Subcutaneous abdominal adipose tissue (tissue), 5 donors: ENCODE data around the gene TCF12.

Source experiments
- H3K27ac ChIP-seq: one replicate; pipeline ENCODE4 v1.7.0; 2013; ENCODE audit warnings: low read depth, mild to moderate bottlenecking, inconsistent platforms, low read length, moderate library complexity
- H3K27me3 ChIP-seq, 5 donors: one replicate each; pipeline ENCODE4 v1.7.0; 2013; ENCODE audit warnings: low read length in 5 of 5, inconsistent platforms in 1 of 5; ENCODE audit not compliant: control insufficient read depth in 5 of 5, insufficient read depth in 4 of 5
- H3K36me3 ChIP-seq, 5 donors: one replicate each; pipeline ENCODE4 v1.7.0; 2013; ENCODE audit warnings: low read length in 5 of 5; ENCODE audit not compliant: control insufficient read depth in 5 of 5, insufficient read depth in 5 of 5
- H3K4me1 ChIP-seq, 5 donors: one replicate each; pipeline ENCODE4 v1.7.0; 2013; ENCODE audit warnings: low read length in 5 of 5, mild to moderate bottlenecking in 3 of 5, moderate library complexity in 1 of 5; ENCODE audit not compliant: control insufficient read depth in 5 of 5, insufficient read depth in 5 of 5
- H3K4me3 ChIP-seq, 5 donors: one replicate each; pipeline ENCODE4 v1.7.0; 2013; ENCODE audit warnings: low read length in 5 of 5, low read depth in 1 of 5
- H3K9ac ChIP-seq, 5 donors: one replicate each; pipeline ENCODE4 v1.7.0; 2013; ENCODE audit warnings: low read length in 5 of 5, mild to moderate bottlenecking in 4 of 5, moderate library complexity in 3 of 5
- H3K9me3 ChIP-seq, 5 donors: one replicate each; pipeline ENCODE4 v1.7.0; 2013; ENCODE audit warnings: low read length in 5 of 5; ENCODE audit not compliant: control insufficient read depth in 5 of 5
- donor health status: healthy.
- donor health status: healthy.
- donor health status: healthy.
- donor health status: healthy.
- donor health status: healthy.

Gene TCF12

GRCh38 chr15:57045741-57046382 is 127.4 kb downstream of the TCF12 start:
- H3K9me3 ChIP-seq, result no peaks in the 10 kb centered on the region
- no peaks in the 10 kb centered on the region for H3K36me3 ChIP-seq
- H3K4me1 ChIP-seq, result peaks cover 0 to 7% (median 5%) of the 10 kb centered on the region in 5 donors
- H3K27me3 ChIP-seq, result no peaks in the 10 kb centered on the region
- no peak overlapping the region for H3K9ac ChIP-seq
- no peak overlapping the region for H3K4me3 ChIP-seq
- H3K27ac ChIP-seq, result no peak overlapping the region

GRCh38 chr15:57048930-57049549 is 130.6 kb downstream of the TCF12 start:
- no peak overlapping the region for H3K9ac ChIP-seq
- peaks cover 0 to 7% (median 4%) of the 10 kb centered on the region in 5 donors for H3K4me1 ChIP-seq
- H3K4me3 ChIP-seq, result no peak overlapping the region
- H3K9me3 ChIP-seq, result no peaks in the 10 kb centered on the region
- no peak overlapping the region for H3K27ac ChIP-seq
- no peaks in the 10 kb centered on the region for H3K27me3 ChIP-seq
- no peaks in the 10 kb centered on the region for H3K36me3 ChIP-seq

GRCh38 chr15:57053470-57053869 is 135.0 kb downstream of the TCF12 start:
- Histone ChIP-seq H3K9me3 (no peaks in the 10 kb centered on the region), H3K9ac (no peak overlapping the region), H3K27ac (no peak overlapping the region), H3K36me3 (no peaks in the 10 kb centered on the region), H3K27me3 (no peaks in the 10 kb centered on the region), H3K4me3 (no peak overlapping the region), H3K4me1 (peaks cover 0 to 26% (median 14%) of the 10 kb centered on the region in 5 donors)

- Histone ChIP-seq H3K4me3 (no peak overlapping the region), H3K27me3 (no peaks in the 10 kb centered on the region), H3K9me3 (no peaks in the 10 kb centered on the region), H3K4me1 (peaks cover 0 to 27% (median 14%) of the 10 kb centered on the region in 5 donors), H3K9ac (no peak overlapping the region), H3K27ac (no peak overlapping the region), H3K36me3 (no peaks in the 10 kb centered on the region)
These were observed 135.8 kb downstream of the TCF12 start for GRCh38 chr15:57054204-57054750.

- Histone ChIP-seq H3K4me1 (peaks cover 0 to 25% (median 14%) of the 10 kb centered on the region in 5 donors), H3K27me3 (no peaks in the 10 kb centered on the region), H3K9me3 (no peaks in the 10 kb centered on the region)
These were observed 137.9 kb downstream of the TCF12 start for GRCh38 chr15:57056357-57056756.

GRCh38 chr15:57057134-57057930 is 138.9 kb downstream of the TCF12 start:
- no peaks in the 10 kb centered on the region for H3K36me3 ChIP-seq
- H3K27me3 ChIP-seq, result no peaks in the 10 kb centered on the region
- peak overlapping the region in 1 of 5 donors; percentile 20 for H3K9ac ChIP-seq
- no peaks in the 10 kb centered on the region for H3K9me3 ChIP-seq
- H3K27ac ChIP-seq, result no peak overlapping the region
- peaks cover 0 to 26% (median 14%) of the 10 kb centered on the region in 5 donors for H3K4me1 ChIP-seq
- peak overlapping the region in 3 of 5 donors; percentile 4 to 27 (median 22) for H3K4me3 ChIP-seq

More at GRCh38 chr15:57056357-57056756, 137.9 kb downstream of the TCF12 start:
- Histone ChIP-seq H3K27ac (no peak overlapping the region), H3K4me3 (no peak overlapping the region), H3K9ac (no peak overlapping the region), H3K36me3 (no peaks in the 10 kb centered on the region)

GRCh38 chr15:57059026-57059660 is 140.7 kb downstream of the TCF12 start:
- Histone ChIP-seq H3K27me3 (no peaks in the 10 kb centered on the region), H3K9ac (peak overlapping the region in 1 of 5 donors; percentile 20), H3K36me3 (peaks cover 0 to 3% (median 0%) of the 10 kb centered on the region in 5 donors), H3K4me3 (no peak overlapping the region), H3K27ac (no peak overlapping the region), H3K9me3 (no peaks in the 10 kb centered on the region), H3K4me1 (peaks cover 0 to 26% (median 14%) of the 10 kb centered on the region in 5 donors)

GRCh38 chr15:57060799-57061198 is 142.4 kb downstream of the TCF12 start:
- Histone ChIP-seq H3K36me3 (peaks cover 0 to 3% (median 0%) of the 10 kb centered on the region in 5 donors), H3K4me3 (no peak overlapping the region), H3K9me3 (no peaks in the 10 kb centered on the region), H3K9ac (no peak overlapping the region), H3K4me1 (peaks cover 0 to 26% (median 14%) of the 10 kb centered on the region in 5 donors), H3K27ac (no peak overlapping the region), H3K27me3 (no peaks in the 10 kb centered on the region)

- Histone ChIP-seq H3K9me3 (no peaks in the 10 kb centered on the region), H3K36me3 (peaks cover 0 to 3% (median 0%) of the 10 kb centered on the region in 5 donors), H3K4me1 (peaks cover 0 to 26% (median 14%) of the 10 kb centered on the region in 5 donors), H3K27me3 (no peaks in the 10 kb centered on the region), H3K9ac (no peak overlapping the region), H3K27ac (no peak overlapping the region), H3K4me3 (no peak overlapping the region)
These were observed 142.8 kb downstream of the TCF12 start for GRCh38 chr15:57061281-57061680.
